Astrocyte (in vitro differentiated cells and primary cell): ENCODE measurements around the gene MRGPRF. TPM values are rescaled to one million over a fixed set of nuclear protein-coding genes. Genes with fewer than 3 reads are reported as not detected.

Experiments used
- DNase-seq: peaks from one replicate; pipeline ENCODE4 v3.0.0-alpha.2; 2010; ENCODE audit warnings: low read depth
- FAIRE-seq: peaks from 2 replicates; lab custom pipeline; 2011; peaks lifted over from hg19 to GRCh38; lab: Jason Lieb, UNC
- H2AFZ ChIP-seq: 2 replicates; pipeline ENCODE4 v1.6.0; 2012; ENCODE audit warnings: low read depth, low read length, inconsistent platforms
- H3K27ac ChIP-seq: 2 replicates; pipeline ENCODE4 v1.5.1; 2011; ENCODE audit warnings: low read depth, low read length, inconsistent platforms
- H3K27me3 ChIP-seq: 2 replicates; pipeline ENCODE4 v1.6.0; 2011; ENCODE audit warnings: low read length, inconsistent platforms; ENCODE audit not compliant: insufficient read depth
- H3K36me3 ChIP-seq: 2 replicates; pipeline ENCODE4 v1.5.1; 2011; ENCODE audit warnings: low read length, inconsistent platforms; ENCODE audit not compliant: insufficient read depth
- H3K4me1 ChIP-seq: 2 replicates; pipeline ENCODE4 v1.5.1; 2011; ENCODE audit warnings: low read length, inconsistent platforms; ENCODE audit not compliant: insufficient read depth
- H3K4me2 ChIP-seq: 2 replicates; pipeline ENCODE4 v1.6.0; 2012; ENCODE audit warnings: low read length, inconsistent platforms
- H3K4me3 ChIP-seq: 2 replicates; pipeline ENCODE4 v1.5.1; 2011; ENCODE audit warnings: low read depth, mild to moderate bottlenecking, low read length, inconsistent platforms; ENCODE audit not compliant: insufficient read depth
- H3K79me2 ChIP-seq: 2 replicates; pipeline ENCODE4 v1.6.0; 2012; ENCODE audit warnings: mild to moderate bottlenecking, low read length, inconsistent platforms; ENCODE audit not compliant: insufficient read depth
- H3K9ac ChIP-seq: 2 replicates; pipeline ENCODE4 v1.6.0; 2012; ENCODE audit warnings: mild to moderate bottlenecking, low read length, inconsistent platforms
- H3K9me3 ChIP-seq: 2 replicates; pipeline ENCODE4 v1.5.1; 2012; ENCODE audit warnings: low read depth, mild to moderate bottlenecking, low read length, inconsistent platforms; ENCODE audit not compliant: insufficient read depth
- H4K20me1 ChIP-seq: 2 replicates; pipeline ENCODE4 v1.6.0; 2012; ENCODE audit warnings: low read length, inconsistent platforms; ENCODE audit not compliant: insufficient read depth
- H3K27ac Mint-ChIP-seq: one replicate; pipeline ENCODE4 v1.8.0; 2021; ENCODE audit warnings: mild to moderate bottlenecking, mixed read lengths; ENCODE audit not compliant: unreplicated experiment
- H3K27me3 Mint-ChIP-seq: one replicate; pipeline ENCODE4 v1.8.0; 2021; ENCODE audit warnings: low read depth, mixed read lengths; ENCODE audit not compliant: unreplicated experiment
- H3K36me3 Mint-ChIP-seq: one replicate; pipeline ENCODE4 v1.8.0; 2021; ENCODE audit warnings: low read depth, mixed read lengths; ENCODE audit not compliant: unreplicated experiment
- H3K4me1 Mint-ChIP-seq: one replicate; pipeline ENCODE4 v1.8.0; 2021; ENCODE audit warnings: low read depth, mixed read lengths; ENCODE audit not compliant: unreplicated experiment
- H3K4me3 Mint-ChIP-seq: one replicate; pipeline ENCODE4 v1.8.0; 2021; ENCODE audit warnings: mild to moderate bottlenecking, moderate library complexity, mixed read lengths; ENCODE audit not compliant: unreplicated experiment
- H3K9me3 Mint-ChIP-seq: one replicate; pipeline ENCODE4 v1.8.0; 2021; ENCODE audit warnings: mild to moderate bottlenecking, mixed read lengths; ENCODE audit not compliant: unreplicated experiment
- CTCF ChIP-seq: IDR thresholded peaks from 2 replicates; pipeline ENCODE4 v1.5.1; 2011; ENCODE audit warnings: low read depth, mild to moderate bottlenecking, inconsistent platforms, low read length, moderate library complexity; ENCODE audit not compliant: insufficient read depth
- EZH2 ChIP-seq: IDR thresholded peaks from 2 replicates; pipeline ENCODE4 v1.6.1; 2012; ENCODE audit warnings: mild to moderate bottlenecking, low read length, inconsistent platforms; ENCODE audit not compliant: insufficient read depth
- total RNA-seq: library from RNA; stranded (reverse); gene quantifications from 2 replicates; pipeline ENCODE4 v1.2.1, GENCODE V29; 2021

MRGPRF gene
- total RNA-seq, 1 donor from 2014 or later: 4.1 TPM

DNA sequence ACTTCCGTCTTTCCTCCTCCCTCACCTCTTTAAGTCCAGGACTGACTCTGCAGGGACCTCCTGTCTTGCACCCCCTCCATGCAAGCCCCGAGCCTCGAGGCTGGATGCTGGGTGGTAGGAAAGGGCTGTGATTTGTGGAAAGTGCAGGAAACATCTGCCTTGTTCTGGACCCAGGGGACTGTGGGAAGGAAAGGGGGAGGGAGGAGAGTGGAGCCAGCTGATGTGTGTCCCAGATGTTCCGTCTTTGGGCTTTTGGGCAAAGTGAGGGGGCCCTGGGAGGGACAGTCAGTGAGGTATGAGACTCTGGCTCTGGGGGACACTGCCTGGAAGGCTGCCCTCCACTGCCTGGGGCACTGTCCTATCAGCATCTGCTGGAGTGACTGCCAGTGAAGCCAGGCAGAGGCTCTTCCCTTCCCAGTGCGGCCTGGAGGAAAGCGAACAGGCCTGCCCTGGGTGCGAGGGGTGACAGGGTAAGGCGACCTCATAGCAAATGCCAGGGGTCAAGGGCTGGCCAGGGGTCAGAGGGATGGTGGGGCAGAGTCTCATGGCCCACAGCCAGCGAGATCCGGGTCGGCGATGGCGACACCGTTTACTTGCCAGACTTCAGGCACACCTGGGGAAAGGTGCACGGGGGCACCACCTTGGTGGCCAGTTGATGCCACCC lies 34.0 kb downstream of the MRGPRF start:
- Mint-ChIP-seq H3K27ac (no peak overlapping the region), H3K4me3 (no peak overlapping the region), H3K4me1 (no peaks in the 10 kb centered on the region), H3K9me3 (no peaks in the 10 kb centered on the region), H3K27me3 (peaks cover 30% of the 10 kb centered on the region), H3K36me3 (no peaks in the 10 kb centered on the region)
- no peak overlapping the region for H3K27ac ChIP-seq
- no peaks in the 10 kb centered on the region for H4K20me1 ChIP-seq
- no peak overlapping the region for H3K4me2 ChIP-seq
- H3K27me3 ChIP-seq: peaks cover 10% of the 10 kb centered on the region
- no peaks in the 10 kb centered on the region for H3K79me2 ChIP-seq
- no peak overlapping the region for H3K4me3 ChIP-seq
- no peaks in the 10 kb centered on the region for H3K4me1 ChIP-seq
- FAIRE-seq (no peak), DNase-seq (no peak)
- no peak overlapping the region for H2AFZ ChIP-seq
- H3K9me3 ChIP-seq: no peaks in the 10 kb centered on the region
- no peaks in the 10 kb centered on the region for H3K36me3 ChIP-seq
- H3K9ac ChIP-seq: no peak overlapping the region
- no peak for TF ChIP-seq EZH2
- no peak for TF ChIP-seq CTCF

DNA sequence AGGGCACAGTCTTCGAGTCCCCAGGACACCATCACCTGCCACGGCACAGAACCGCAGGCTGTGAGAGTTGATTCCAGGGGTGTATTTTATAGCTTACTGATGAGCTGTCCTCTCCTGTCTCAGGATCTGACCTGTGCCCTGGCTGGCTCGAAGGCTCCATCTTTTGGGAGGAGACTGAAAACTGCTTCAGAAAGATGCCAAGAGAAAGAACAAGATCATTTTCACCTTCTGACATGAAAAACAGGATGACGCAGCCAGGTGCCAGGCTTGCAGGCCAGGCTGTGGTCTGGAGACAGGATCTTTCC lies 34.5 kb downstream of the MRGPRF start:
- Mint-ChIP-seq H3K4me3 (no peak overlapping the region), H3K9me3 (no peaks in the 10 kb centered on the region), H3K4me1 (no peaks in the 10 kb centered on the region), H3K27ac (no peak overlapping the region), H3K36me3 (no peaks in the 10 kb centered on the region), H3K27me3 (peaks cover 30% of the 10 kb centered on the region)
- FAIRE-seq: no peak
- no peaks in the 10 kb centered on the region for H3K9me3 ChIP-seq
- H3K4me2 ChIP-seq: no peak overlapping the region
- no peaks in the 10 kb centered on the region for H3K79me2 ChIP-seq
- H3K4me3 ChIP-seq: no peak overlapping the region
- no peaks in the 10 kb centered on the region for H3K4me1 ChIP-seq
- DNase-seq: no peak
- no peak overlapping the region for H2AFZ ChIP-seq
- TF ChIP-seq EZH2 (no peak), CTCF (no peak)
- H3K27ac ChIP-seq: no peak overlapping the region
- H3K27me3 ChIP-seq: peaks cover 12% of the 10 kb centered on the region
- no peak overlapping the region for H3K9ac ChIP-seq
- no peaks in the 10 kb centered on the region for H3K36me3 ChIP-seq
- H4K20me1 ChIP-seq: no peaks in the 10 kb centered on the region

DNA sequence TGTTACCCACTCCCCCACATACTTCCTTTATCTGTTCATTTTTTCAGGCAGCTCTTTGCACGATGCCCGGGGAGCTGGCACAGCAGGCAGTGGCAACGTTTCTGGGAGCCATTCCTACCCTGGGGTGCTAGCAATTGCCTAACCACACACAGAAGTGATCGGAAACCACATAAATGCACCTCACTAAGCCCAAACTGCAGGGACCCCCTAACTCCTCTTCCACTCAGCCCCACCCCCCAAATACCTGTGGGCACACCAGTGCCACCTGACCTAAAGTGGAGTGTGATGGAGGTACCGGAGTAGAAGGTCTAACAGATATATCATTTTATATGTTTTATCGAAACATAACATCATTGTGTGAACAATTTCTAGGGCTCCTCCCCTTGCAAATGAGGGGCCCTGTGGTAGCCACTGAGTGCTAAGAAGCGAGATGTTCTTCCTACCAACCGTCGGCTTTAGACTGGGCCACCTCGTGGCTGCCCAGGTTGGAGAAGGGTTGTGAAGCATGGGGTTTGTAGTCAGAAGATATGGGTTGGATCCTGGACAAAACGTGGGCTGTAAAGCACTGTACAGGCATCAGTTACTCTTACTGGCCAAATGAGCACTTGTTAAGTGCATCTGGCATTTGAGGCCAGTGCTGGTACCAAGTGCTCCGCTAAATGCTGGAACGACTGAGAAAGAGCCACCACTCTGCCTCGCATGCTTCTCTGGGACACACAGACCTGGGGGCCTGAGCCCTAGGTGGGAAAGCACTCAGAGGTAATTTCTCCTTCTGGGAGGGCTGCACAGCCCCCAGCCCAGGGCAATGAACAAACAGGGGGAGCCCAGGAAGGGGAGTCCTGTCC lies 35.0 kb downstream of the MRGPRF start:
- no peaks in the 10 kb centered on the region for H3K79me2 ChIP-seq
- H3K9me3 Mint-ChIP-seq: peaks cover 2% of the 10 kb centered on the region
- H3K27me3 ChIP-seq: peaks cover 16% of the 10 kb centered on the region
- H2AFZ ChIP-seq: no peak overlapping the region
- no peak overlapping the region for H3K4me3 Mint-ChIP-seq
- DNase-seq (no peak), FAIRE-seq (no peak)
- H3K27ac Mint-ChIP-seq: no peak overlapping the region
- H3K9ac ChIP-seq: no peak overlapping the region
- no peaks in the 10 kb centered on the region for H3K36me3 Mint-ChIP-seq
- TF ChIP-seq EZH2 (no peak), CTCF (no peak)
- no peak overlapping the region for H3K4me2 ChIP-seq
- no peaks in the 10 kb centered on the region for H3K4me1 Mint-ChIP-seq
- no peak overlapping the region for H3K4me3 ChIP-seq
- no peaks in the 10 kb centered on the region for H3K4me1 ChIP-seq
- H3K36me3 ChIP-seq: no peaks in the 10 kb centered on the region
- no peak overlapping the region for H3K27ac ChIP-seq
- peaks cover 31% of the 10 kb centered on the region for H3K27me3 Mint-ChIP-seq
- no peaks in the 10 kb centered on the region for H4K20me1 ChIP-seq
- H3K9me3 ChIP-seq: no peaks in the 10 kb centered on the region
